ENCODE results near the gene DZIP1L.

Gene DZIP1L

DNA sequence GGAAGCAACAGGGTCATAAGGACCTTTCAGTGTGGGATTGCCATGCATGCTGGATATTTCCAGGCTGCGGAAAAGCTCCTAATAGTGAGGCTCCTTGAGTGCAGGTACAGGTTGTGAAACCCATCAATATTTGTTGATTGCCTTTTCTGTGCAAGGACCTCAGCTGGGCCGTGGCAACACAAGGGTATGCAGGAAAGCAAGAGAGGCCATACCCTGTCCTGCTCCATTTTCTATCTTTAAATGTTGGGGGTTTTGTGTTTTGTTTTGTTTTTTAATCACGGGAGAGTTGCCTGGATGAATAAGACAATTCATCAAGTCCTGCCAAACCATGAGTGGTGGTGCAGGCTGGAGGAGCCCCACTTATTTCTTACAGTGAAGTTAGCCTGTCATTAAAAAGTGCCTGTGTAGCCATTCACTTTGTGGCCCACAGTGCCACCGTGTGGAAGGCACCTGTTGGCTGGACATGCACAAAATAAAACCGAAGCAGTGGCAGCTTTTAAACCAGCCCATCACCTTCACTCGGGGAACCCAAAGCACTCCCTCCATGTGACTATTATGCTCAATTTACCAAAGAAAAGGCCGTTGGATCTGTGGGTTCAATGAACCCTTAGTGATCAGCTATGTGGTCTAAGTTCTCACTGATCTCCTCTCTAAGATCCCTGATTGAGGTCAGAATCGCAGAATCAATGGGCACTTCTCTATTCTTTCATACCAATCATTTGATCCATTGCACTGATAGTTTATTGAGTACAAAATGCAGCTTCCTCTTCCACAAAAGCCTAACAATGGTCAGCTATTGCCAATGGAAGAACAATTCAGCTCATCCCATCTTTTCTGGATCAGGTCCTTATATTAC lies 63.2 kb downstream of the DZIP1L start:
- peak; percentile 65 for DNase-seq (ENCODE audit: low read depth)
- no peak overlapping the region for H3K4me3 ChIP-seq (ENCODE audit: low read depth, low read length)
- TF ChIP-seq, protein P1, sequence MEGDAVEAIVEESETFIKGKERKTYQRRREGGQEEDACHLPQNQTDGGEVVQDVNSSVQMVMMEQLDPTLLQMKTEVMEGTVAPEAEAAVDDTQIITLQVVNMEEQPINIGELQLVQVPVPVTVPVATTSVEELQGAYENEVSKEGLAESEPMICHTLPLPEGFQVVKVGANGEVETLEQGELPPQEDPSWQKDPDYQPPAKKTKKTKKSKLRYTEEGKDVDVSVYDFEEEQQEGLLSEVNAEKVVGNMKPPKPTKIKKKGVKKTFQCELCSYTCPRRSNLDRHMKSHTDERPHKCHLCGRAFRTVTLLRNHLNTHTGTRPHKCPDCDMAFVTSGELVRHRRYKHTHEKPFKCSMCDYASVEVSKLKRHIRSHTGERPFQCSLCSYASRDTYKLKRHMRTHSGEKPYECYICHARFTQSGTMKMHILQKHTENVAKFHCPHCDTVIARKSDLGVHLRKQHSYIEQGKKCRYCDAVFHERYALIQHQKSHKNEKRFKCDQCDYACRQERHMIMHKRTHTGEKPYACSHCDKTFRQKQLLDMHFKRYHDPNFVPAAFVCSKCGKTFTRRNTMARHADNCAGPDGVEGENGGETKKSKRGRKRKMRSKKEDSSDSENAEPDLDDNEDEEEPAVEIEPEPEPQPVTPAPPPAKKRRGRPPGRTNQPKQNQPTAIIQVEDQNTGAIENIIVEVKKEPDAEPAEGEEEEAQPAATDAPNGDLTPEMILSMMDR (IDR thresholded peaks at IDR 0.05; ENCODE audit: low read depth, low read length): peak; percentile 76
- TF ChIP-seq, protein P2, sequence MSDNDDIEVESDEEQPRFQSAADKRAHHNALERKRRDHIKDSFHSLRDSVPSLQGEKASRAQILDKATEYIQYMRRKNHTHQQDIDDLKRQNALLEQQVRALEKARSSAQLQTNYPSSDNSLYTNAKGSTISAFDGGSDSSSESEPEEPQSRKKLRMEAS (IDR thresholded peaks at IDR 0.05; ENCODE audit: low read depth, low read length): peak; percentile 44; the same call in 1 of the 2 replicates
- TF ChIP-seq MYC (IDR thresholded peaks at IDR 0.05; ENCODE audit: low read depth, low read length): no peak; the same call in 1 of the 2 replicates

DNA sequence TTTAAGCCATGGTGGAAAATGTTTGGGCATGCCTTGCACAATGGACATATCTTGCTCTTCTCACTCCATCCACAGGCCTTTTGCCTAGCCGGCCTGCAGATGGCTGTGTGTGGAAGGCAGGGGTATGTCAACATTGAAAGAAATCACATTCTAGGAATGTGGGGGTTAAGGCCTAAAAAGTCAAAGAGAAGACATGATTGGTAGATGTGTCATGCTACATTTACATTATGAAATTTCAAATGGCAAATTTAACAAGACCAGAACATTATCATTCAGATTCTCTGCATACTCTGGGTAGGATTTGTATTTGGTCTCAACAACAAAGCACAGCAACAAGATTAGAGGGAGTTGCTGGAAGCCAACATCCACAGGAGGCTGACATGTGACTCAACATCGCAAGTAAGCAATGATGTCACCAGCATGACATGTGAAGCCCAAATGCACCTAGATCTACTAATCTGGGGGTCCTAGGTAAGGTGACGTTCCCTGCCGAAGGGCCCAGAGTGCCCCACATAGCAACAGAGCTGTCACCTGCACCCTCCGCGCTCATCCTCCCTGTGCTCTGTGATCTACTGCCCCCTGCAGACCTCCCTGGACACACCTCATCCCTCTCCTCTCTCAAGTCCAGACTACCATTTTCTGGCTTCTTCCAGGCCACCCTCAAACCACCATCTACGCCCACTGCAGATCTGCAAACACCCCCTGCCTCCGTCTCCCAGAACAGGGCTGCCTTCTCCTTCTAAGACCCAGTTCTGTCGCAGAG lies 66.1 kb downstream of the DZIP1L start:
- TF ChIP-seq, protein P2 (IDR thresholded peaks at IDR 0.05; ENCODE audit: low read depth, low read length): no peak
- TF ChIP-seq, protein P1 (IDR thresholded peaks at IDR 0.05; ENCODE audit: low read depth, low read length): no peak
- no peak for TF ChIP-seq POLR2A (IDR thresholded peaks at IDR 0.05; ENCODE audit: extremely low read depth, insufficient read length)
- DNase-seq (ENCODE audit: low read depth): no peak
- no peak overlapping the region for H3K4me3 ChIP-seq (ENCODE audit: low read depth, low read length)

GRCh38 chr3:138047596-138048158 lies 67.7 kb downstream of the DZIP1L start:
- DNase-seq (ENCODE audit: low read depth): no peak
- no peak overlapping the region for H3K4me3 ChIP-seq (ENCODE audit: low read depth, low read length)
- TF ChIP-seq, protein P2 (IDR thresholded peaks at IDR 0.05; ENCODE audit: low read depth, low read length): no peak
- TF ChIP-seq, protein P1 (IDR thresholded peaks at IDR 0.05; ENCODE audit: low read depth, low read length): no peak
- TF ChIP-seq MYC (IDR thresholded peaks at IDR 0.05; ENCODE audit: low read depth, low read length) (no peak), POLR2A (IDR thresholded peaks at IDR 0.05; ENCODE audit: extremely low read depth, insufficient read length) (no peak)

- TF ChIP-seq MYC (IDR thresholded peaks at IDR 0.05; ENCODE audit: low read depth, low read length) (no peak), POLR2A (IDR thresholded peaks at IDR 0.05; ENCODE audit: extremely low read depth, insufficient read length) (no peak)
- TF ChIP-seq, protein P1 (IDR thresholded peaks at IDR 0.05; ENCODE audit: low read depth, low read length): no peak
- TF ChIP-seq, protein P2 (IDR thresholded peaks at IDR 0.05; ENCODE audit: low read depth, low read length): no peak
- no peak for DNase-seq (ENCODE audit: low read depth)
- H3K4me3 ChIP-seq (ENCODE audit: low read depth, low read length): no peak overlapping the region
Observed at GRCh38 chr3:138046955-138047354, 68.5 kb downstream of the DZIP1L start.

GRCh38 chr3:138046085-138046484 lies 69.3 kb downstream of the DZIP1L start:
- no peak for DNase-seq (ENCODE audit: low read depth)
- TF ChIP-seq, protein P2 (IDR thresholded peaks at IDR 0.05; ENCODE audit: low read depth, low read length): no peak
- TF ChIP-seq POLR2A (IDR thresholded peaks at IDR 0.05; ENCODE audit: extremely low read depth, insufficient read length): no peak
- no peak for TF ChIP-seq MYC (IDR thresholded peaks at IDR 0.05; ENCODE audit: low read depth, low read length)
- TF ChIP-seq, protein P1 (IDR thresholded peaks at IDR 0.05; ENCODE audit: low read depth, low read length): no peak

More at GRCh38 chr3:138046085-138046484, 69.3 kb downstream of the DZIP1L start:
- H3K4me3 ChIP-seq (ENCODE audit: low read depth, low read length): no peak overlapping the region
